MG63 (cell line): Measurements from ENCODE around the gene LRRC40. TPM values are rescaled to one million over a fixed set of nuclear protein-coding genes. Genes with fewer than 3 reads are reported as not detected.

Experiments
- total RNA-seq: library from RNA; depleted of rRNA; stranded (reverse); fragments of >200 nt; shearing (Covaris generic); gene quantifications from 2 replicates; pipeline ENCODE4 v1.2.3, GENCODE V29; 2014; ENCODE audit warnings: low replicate concordance; rRNA removed

Gene LRRC40
- total RNA-seq, 1 experiment from 2014 or later: 17.6 TPM

Other genes with a start within 250 kb of the LRRC40 start
- gene SRSF11, start 15.8 kb upstream of the LRRC40 start, total RNA-seq: 83.5 and 146 TPM in 2 replicates
- 16.1 and 19.1 TPM in 2 replicates for gene ANKRD13C, start 149.1 kb upstream of the LRRC40 start, total RNA-seq
- 1.1 and 2.3 TPM in 2 replicates for gene CTH, start 205.7 kb upstream of the LRRC40 start, total RNA-seq